Prostate gland (tissue), 2 donors: ENCODE measurements around the gene FAM83C.

Experiments used
- POLR2A ChIP-seq: fragments of 450-650 bp; IDR thresholded peaks from one replicate; pipeline ENCODE4 v1.6.1; 2016; ENCODE audit warnings: antibody characterized with exemption, mild to moderate bottlenecking
- POLR2AphosphoS5 ChIP-seq: sonication (generic); formaldehyde crosslinking; IDR thresholded peaks from one replicate; pipeline ENCODE4 v1.6.1; 2017; ENCODE audit warnings: antibody characterized with exemption
- TF ChIP-seq, protein P1 (sequence below), 4 experiments: fragments of 200-600 bp in 2 of 4; fragments of 450-650 bp in 2 of 4; sonication (generic) in 2 of 4; IDR thresholded peaks; 1 replicate in 3 of 4; 2 replicates in 1 of 4; pipeline ENCODE4 v1.5.1; 2016 to 2019; ENCODE audit warnings: antibody characterized with exemption in 4 of 4, mild to moderate bottlenecking in 2 of 4, moderate library complexity in 2 of 4

DNA sequence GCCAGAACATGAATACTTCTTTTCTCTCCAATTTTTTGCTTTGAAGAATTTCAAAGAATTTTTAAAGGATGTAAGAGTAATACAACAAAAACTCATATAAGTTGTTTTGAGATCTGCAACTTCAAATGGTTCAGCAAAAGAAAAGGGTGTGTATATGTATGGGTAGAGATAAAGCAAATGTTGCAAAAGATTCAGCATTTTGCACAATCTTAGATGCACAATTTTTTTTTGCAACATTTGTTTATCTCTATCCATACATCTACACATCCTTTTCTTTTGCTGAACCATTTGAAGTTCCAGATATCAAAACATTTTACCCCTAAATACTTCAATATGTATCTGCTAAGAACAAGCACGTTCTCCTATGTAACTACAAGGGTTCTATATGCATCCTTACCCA is 47.4 kb upstream of the FAM83C start:
- TF ChIP-seq, protein P1, sequence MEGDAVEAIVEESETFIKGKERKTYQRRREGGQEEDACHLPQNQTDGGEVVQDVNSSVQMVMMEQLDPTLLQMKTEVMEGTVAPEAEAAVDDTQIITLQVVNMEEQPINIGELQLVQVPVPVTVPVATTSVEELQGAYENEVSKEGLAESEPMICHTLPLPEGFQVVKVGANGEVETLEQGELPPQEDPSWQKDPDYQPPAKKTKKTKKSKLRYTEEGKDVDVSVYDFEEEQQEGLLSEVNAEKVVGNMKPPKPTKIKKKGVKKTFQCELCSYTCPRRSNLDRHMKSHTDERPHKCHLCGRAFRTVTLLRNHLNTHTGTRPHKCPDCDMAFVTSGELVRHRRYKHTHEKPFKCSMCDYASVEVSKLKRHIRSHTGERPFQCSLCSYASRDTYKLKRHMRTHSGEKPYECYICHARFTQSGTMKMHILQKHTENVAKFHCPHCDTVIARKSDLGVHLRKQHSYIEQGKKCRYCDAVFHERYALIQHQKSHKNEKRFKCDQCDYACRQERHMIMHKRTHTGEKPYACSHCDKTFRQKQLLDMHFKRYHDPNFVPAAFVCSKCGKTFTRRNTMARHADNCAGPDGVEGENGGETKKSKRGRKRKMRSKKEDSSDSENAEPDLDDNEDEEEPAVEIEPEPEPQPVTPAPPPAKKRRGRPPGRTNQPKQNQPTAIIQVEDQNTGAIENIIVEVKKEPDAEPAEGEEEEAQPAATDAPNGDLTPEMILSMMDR (IDR thresholded peaks at IDR 0.05) = no peak
- TF ChIP-seq POLR2AphosphoS5 = no peak
- TF ChIP-seq POLR2A = no peak
